A549 (cell line): Measurements from ENCODE around the gene UBN1.

Experiments used
- HDAC2 ChIP-seq: fragments of 200-600 bp; sonication (generic); IDR thresholded peaks from 2 replicates; pipeline ENCODE4 v1.6.1; 2016
- KDM1A ChIP-seq: fragments of 200-600 bp; sonication (generic); IDR thresholded peaks from 2 replicates; pipeline ENCODE4 v1.6.1; 2016; ENCODE audit warnings: low read depth, mild to moderate bottlenecking
- MAZ ChIP-seq: fragments of 150-350 bp; IDR thresholded peaks from 2 replicates; pipeline ENCODE4 v1.6.1; 2014; ENCODE audit warnings: antibody characterized with exemption, low read depth, low read length, borderline replicate concordance
- POLR2A ChIP-seq: IDR thresholded peaks from 2 replicates; pipeline ENCODE4 v1.6.1; 2012; ENCODE audit warnings: mild to moderate bottlenecking, low read length
- RAD21 ChIP-seq, 2 experiments: fragments of >200 bp in 1 of 2; sonication (Bioruptor Twin) in 1 of 2; formaldehyde crosslinking in 1 of 2; IDR thresholded peaks in 1 of 2; conservative IDR thresholded peaks in 1 of 2; 2 replicates in 1 of 2; 3 replicates in 1 of 2; pipeline ENCODE4 v1.6.1; 2012 to 2018; ENCODE audit warnings: inconsistent platforms in 1 of 2
- RFX5 ChIP-seq: fragments of 450-650 bp; IDR thresholded peaks from 2 replicates; pipeline ENCODE4 v1.7.1; 2014; ENCODE audit warnings: antibody characterized with exemption, mild to moderate bottlenecking, moderate library complexity
- SMC3 ChIP-seq: fragments of >200 bp; sonication (Bioruptor Twin); formaldehyde crosslinking; IDR thresholded peaks from 3 replicates; pipeline ENCODE4 v1.6.1; 2018; ENCODE audit warnings: inconsistent platforms
- TF ChIP-seq, protein P1 (sequence below): fragments of >200 bp; sonication (Bioruptor Twin); formaldehyde crosslinking; IDR thresholded peaks from 3 replicates; pipeline ENCODE4 v1.5.1; 2016
- TF ChIP-seq, protein P2 (sequence below): IDR thresholded peaks from 2 replicates; pipeline ENCODE4 v1.6.1; 2012
- TF ChIP-seq, protein P3 (sequence below): fragments of 200-600 bp; sonication (generic); IDR thresholded peaks from 2 replicates; pipeline ENCODE4 v1.6.1; 2016; ENCODE audit warnings: antibody characterized with exemption, mild to moderate bottlenecking, moderate library complexity
- TF ChIP-seq, protein P4 (sequence below): fragments of >200 bp; sonication (Bioruptor Twin); formaldehyde crosslinking; IDR thresholded peaks from 3 replicates; pipeline ENCODE4 v1.6.1; 2016

DNA sequence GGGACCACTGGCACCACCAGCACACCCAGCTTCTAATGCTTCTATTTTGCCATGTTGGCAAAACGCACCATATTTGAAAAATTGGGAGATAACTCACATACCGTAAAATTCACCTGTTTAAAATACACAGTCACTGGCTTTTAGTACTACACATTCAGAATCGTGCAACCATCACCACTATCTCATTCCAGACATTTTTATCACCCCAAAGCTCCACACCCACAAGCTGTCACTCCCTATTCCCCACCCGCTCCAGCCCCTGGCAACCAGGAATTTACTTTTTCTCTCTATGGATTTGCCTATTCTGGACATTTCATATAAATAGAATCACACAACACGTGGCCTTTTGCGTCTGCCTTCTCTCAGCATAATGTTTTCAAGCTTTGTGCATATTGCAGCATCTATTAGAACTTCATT lies 64.7 kb downstream of the UBN1 start:
- TF ChIP-seq, protein P1, sequence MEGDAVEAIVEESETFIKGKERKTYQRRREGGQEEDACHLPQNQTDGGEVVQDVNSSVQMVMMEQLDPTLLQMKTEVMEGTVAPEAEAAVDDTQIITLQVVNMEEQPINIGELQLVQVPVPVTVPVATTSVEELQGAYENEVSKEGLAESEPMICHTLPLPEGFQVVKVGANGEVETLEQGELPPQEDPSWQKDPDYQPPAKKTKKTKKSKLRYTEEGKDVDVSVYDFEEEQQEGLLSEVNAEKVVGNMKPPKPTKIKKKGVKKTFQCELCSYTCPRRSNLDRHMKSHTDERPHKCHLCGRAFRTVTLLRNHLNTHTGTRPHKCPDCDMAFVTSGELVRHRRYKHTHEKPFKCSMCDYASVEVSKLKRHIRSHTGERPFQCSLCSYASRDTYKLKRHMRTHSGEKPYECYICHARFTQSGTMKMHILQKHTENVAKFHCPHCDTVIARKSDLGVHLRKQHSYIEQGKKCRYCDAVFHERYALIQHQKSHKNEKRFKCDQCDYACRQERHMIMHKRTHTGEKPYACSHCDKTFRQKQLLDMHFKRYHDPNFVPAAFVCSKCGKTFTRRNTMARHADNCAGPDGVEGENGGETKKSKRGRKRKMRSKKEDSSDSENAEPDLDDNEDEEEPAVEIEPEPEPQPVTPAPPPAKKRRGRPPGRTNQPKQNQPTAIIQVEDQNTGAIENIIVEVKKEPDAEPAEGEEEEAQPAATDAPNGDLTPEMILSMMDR, result no peak
- TF ChIP-seq HDAC2, result no peak
- no peak for TF ChIP-seq RAD21 (conservative IDR thresholded peaks at IDR 0.05 in 1 of 2, IDR thresholded peaks at IDR 0.05 in 1 of 2)
- no peak for TF ChIP-seq RFX5
- TF ChIP-seq, protein P2, sequence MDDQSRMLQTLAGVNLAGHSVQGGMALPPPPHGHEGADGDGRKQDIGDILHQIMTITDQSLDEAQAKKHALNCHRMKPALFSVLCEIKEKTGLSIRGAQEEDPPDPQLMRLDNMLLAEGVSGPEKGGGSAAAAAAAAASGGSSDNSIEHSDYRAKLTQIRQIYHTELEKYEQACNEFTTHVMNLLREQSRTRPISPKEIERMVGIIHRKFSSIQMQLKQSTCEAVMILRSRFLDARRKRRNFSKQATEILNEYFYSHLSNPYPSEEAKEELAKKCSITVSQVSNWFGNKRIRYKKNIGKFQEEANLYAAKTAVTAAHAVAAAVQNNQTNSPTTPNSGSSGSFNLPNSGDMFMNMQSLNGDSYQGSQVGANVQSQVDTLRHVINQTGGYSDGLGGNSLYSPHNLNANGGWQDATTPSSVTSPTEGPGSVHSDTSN, result no peak
- TF ChIP-seq MAZ, result no peak
- TF ChIP-seq, protein P3, sequence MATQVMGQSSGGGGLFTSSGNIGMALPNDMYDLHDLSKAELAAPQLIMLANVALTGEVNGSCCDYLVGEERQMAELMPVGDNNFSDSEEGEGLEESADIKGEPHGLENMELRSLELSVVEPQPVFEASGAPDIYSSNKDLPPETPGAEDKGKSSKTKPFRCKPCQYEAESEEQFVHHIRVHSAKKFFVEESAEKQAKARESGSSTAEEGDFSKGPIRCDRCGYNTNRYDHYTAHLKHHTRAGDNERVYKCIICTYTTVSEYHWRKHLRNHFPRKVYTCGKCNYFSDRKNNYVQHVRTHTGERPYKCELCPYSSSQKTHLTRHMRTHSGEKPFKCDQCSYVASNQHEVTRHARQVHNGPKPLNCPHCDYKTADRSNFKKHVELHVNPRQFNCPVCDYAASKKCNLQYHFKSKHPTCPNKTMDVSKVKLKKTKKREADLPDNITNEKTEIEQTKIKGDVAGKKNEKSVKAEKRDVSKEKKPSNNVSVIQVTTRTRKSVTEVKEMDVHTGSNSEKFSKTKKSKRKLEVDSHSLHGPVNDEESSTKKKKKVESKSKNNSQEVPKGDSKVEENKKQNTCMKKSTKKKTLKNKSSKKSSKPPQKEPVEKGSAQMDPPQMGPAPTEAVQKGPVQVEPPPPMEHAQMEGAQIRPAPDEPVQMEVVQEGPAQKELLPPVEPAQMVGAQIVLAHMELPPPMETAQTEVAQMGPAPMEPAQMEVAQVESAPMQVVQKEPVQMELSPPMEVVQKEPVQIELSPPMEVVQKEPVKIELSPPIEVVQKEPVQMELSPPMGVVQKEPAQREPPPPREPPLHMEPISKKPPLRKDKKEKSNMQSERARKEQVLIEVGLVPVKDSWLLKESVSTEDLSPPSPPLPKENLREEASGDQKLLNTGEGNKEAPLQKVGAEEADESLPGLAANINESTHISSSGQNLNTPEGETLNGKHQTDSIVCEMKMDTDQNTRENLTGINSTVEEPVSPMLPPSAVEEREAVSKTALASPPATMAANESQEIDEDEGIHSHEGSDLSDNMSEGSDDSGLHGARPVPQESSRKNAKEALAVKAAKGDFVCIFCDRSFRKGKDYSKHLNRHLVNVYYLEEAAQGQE, result no peak
- no peak for TF ChIP-seq POLR2A
- TF ChIP-seq SMC3, result no peak
- TF ChIP-seq, protein P4, sequence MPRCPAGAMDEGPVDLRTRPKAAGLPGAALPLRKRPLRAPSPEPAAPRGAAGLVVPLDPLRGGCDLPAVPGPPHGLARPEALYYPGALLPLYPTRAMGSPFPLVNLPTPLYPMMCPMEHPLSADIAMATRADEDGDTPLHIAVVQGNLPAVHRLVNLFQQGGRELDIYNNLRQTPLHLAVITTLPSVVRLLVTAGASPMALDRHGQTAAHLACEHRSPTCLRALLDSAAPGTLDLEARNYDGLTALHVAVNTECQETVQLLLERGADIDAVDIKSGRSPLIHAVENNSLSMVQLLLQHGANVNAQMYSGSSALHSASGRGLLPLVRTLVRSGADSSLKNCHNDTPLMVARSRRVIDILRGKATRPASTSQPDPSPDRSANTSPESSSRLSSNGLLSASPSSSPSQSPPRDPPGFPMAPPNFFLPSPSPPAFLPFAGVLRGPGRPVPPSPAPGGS, result no peak
- TF ChIP-seq KDM1A, result no peak
